GM06990 (cell line): ENCODE measurements around the gene GLG1.
"Not testable (repeated sequence)": the region's sequence is repeated elsewhere in the genome, so short reads cannot be mapped to it uniquely, and the experiment has no call there.

Experiments
- DNase-seq: peaks from one replicate; pipeline ENCODE4 v3.0.0-alpha.2; 2011; ENCODE audit not compliant: insufficient read length; ENCODE audit errors: extremely low read depth
- H3K27me3 ChIP-seq: replicated peaks from 2 replicates; pipeline ENCODE4 v1.6.0; 2011; ENCODE audit warnings: low read length; ENCODE audit not compliant: control insufficient read depth, insufficient read depth
- H3K36me3 ChIP-seq: 2 replicates; pipeline ENCODE4 v1.5.1; 2011; ENCODE audit warnings: low read length; ENCODE audit not compliant: control insufficient read depth, insufficient read depth
- H3K4me3 ChIP-seq: replicated peaks from 2 replicates; pipeline ENCODE4 v1.5.1; 2011; ENCODE audit warnings: low read depth, mild to moderate bottlenecking, control low read depth, low read length
- TF ChIP-seq, protein P1 (sequence below): IDR thresholded peaks from 2 replicates; pipeline ENCODE4 v1.5.1; 2011; ENCODE audit warnings: low read length, control low read depth, mild to moderate bottlenecking, inconsistent platforms; ENCODE audit not compliant: insufficient read depth, poor library complexity, severe bottlenecking

The GLG1 gene

DNA sequence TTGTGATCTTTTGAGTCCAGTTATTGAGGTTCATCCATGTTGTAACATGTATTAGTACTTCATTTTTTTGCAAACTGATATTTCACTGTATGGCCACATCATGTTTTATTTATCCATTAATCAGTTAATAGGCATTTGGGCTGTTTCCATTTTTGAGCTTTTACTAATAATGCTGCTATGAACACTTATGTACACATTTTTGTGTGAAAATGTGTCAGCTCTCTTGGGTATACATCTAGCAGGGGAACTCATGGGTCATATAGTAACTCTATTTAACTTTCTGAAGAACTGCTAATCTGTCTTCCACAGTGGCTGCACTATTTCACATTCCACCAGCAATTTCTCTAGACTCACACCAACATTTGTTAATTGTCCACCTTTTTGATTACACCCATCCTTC is 82.0 kb downstream of the GLG1 start:
- Histone ChIP-seq H3K27me3 (no peaks in the 10 kb centered on the region), H3K36me3 (no peaks in the 10 kb centered on the region), H3K4me3 (no peak overlapping the region)
- TF ChIP-seq, protein P1, sequence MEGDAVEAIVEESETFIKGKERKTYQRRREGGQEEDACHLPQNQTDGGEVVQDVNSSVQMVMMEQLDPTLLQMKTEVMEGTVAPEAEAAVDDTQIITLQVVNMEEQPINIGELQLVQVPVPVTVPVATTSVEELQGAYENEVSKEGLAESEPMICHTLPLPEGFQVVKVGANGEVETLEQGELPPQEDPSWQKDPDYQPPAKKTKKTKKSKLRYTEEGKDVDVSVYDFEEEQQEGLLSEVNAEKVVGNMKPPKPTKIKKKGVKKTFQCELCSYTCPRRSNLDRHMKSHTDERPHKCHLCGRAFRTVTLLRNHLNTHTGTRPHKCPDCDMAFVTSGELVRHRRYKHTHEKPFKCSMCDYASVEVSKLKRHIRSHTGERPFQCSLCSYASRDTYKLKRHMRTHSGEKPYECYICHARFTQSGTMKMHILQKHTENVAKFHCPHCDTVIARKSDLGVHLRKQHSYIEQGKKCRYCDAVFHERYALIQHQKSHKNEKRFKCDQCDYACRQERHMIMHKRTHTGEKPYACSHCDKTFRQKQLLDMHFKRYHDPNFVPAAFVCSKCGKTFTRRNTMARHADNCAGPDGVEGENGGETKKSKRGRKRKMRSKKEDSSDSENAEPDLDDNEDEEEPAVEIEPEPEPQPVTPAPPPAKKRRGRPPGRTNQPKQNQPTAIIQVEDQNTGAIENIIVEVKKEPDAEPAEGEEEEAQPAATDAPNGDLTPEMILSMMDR: no peak
- no peak for DNase-seq

DNA sequence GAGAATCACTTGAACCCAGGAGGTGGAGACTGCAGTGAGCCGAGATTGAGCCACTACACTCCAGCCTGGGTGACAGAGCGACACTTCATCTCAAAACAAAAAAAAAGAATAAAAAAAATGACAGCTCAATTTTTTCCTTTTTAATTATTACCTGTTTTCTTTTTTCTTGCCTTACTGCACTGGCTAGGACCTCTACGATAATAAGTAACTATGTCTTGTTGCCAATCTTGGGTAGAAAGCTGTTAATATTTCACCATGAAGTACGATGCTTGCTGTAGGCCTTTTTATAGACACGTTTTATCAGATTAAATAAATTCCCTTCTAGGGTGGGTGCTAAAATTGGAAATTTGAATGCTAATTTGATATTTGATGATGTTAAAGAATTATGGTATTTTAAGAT is 82.8 kb downstream of the GLG1 start:
- Histone ChIP-seq H3K36me3 (no peaks in the 10 kb centered on the region), H3K27me3 (no peaks in the 10 kb centered on the region), H3K4me3 (no peak overlapping the region)
- no peak for DNase-seq
- TF ChIP-seq, protein P1: no peak

DNA sequence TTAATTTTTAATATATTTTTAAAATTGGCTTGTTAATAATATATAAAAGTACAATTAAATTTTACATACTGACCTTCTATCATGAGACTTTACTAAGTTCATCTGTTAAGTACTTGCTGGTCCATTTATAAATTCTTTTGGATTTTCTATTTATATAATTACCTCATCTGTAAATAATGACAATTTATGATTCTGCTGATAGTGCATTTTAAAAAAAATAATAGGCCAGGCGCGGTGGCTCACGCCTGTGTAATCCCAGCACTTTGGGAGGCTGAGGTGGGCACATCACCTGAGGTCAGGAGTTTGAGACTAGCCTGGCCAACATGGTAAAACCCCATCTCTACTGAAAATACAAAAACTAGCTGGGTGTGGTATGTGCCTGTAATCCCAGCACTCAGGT is 83.2 kb downstream of the GLG1 start:
- H3K27me3 ChIP-seq, H3K4me3 ChIP-seq, DNase-seq, H3K36me3 ChIP-seq: not testable (repeated sequence)

DNA sequence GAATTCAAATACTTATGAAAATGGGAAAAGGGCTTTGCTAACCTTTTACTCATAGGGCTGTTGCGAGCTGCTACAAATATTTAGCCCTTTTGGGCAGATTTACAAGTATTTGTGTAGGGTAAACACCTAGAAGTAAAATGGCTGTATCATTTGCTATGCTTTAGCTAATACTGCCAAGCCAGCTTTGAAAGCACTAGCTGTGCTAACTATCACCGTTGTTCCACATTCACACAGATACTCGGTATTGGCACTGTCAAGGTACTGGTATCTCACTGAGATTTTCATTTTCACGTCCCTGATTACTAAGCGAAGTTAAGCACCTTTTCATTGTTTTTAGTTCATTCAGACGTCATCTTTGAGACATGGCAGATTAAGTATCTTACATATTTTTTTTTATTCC is 84.8 kb downstream of the GLG1 start:
- TF ChIP-seq, protein P1: no peak
- Histone ChIP-seq H3K36me3 (no peaks in the 10 kb centered on the region), H3K4me3 (no peak overlapping the region), H3K27me3 (no peaks in the 10 kb centered on the region)
- DNase-seq: no peak

DNA sequence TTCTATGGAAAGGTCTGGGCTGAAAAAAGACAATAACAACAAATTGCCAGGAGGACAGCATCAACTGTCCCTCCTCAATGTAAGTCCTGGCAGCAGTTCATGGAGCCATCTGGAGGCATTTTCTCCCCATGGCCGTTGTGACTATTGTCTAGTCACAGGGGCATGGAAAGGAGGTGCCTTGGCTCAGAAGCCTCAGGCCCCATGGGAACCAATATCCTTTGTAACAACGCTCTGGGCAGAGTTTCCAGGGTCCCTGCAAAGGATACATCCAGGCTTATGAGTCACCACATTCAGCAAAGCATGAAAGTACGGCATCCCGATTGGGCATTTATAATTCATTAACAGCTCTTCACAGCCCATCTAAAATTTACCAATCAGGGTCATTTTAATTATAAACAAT is 85.2 kb downstream of the GLG1 start:
- H3K27me3 ChIP-seq: no peaks in the 10 kb centered on the region
- DNase-seq: no peak
- H3K36me3 ChIP-seq: no peaks in the 10 kb centered on the region
- H3K4me3 ChIP-seq: no peak overlapping the region
- TF ChIP-seq, protein P1: no peak

DNA sequence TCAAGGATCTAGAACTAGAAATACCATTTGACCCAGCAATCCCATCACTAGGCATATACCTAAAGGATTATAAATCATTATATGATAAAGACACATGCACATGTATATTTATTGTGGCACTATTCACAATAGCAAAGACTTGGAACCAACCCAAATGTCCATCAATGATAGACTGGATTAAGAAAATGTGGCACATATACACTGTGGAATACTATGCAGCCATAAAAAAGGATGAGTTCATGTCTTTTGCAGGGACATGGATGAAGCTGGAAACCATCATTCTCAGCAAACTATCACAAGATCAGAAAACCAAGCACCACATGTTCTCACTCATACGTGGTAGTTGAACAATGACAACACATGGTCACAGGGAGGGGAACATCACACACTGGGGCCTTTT is 88.0 kb downstream of the GLG1 start:
- not testable (repeated sequence) for H3K36me3 ChIP-seq, H3K4me3 ChIP-seq, H3K27me3 ChIP-seq, DNase-seq

DNA sequence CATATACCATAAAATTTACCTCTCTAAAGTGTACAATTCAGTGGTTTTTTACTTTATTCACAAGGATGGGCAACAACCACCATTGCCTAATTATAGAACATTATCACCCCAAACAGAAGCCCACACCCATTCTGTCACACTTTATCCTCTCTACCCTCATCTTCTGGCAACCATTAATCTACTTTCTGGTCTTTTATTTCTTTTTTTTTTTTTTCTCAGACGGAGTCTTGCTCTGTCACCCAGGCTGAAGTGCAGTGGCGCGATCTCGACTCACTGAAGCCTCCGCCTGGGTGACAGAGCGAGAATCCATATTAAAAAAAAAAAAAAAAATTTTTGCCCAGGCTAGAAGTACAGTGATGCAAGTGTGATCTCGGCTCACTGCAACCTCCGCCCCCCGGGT is 95.0 kb downstream of the GLG1 start:
- no peak overlapping the region for H3K4me3 ChIP-seq
- DNase-seq: no peak
- H3K36me3 ChIP-seq: no peaks in the 10 kb centered on the region; the same call in 1 of the 2 replicates
- no peaks in the 10 kb centered on the region for H3K27me3 ChIP-seq
- TF ChIP-seq, protein P1: no peak
